Uterus (tissue), 4 donors: ENCODE results near the gene NGF. TPM values are rescaled to one million over a fixed set of nuclear protein-coding genes. Genes with fewer than 3 reads are reported as not detected.

Experiments used
- DNase-seq, 2 donors: peaks; one replicate each; pipeline ENCODE4 v3.0.0-alpha.2; 2019 to 2020
- H3K27ac ChIP-seq, 2 donors: fragments of 200-600 bp; sonication (generic); 1 replicate in 1 of 2; 2 replicates in 1 of 2; pipeline ENCODE4 v1.5.1; 2016 to 2018
- H3K27me3 ChIP-seq, 2 donors: fragments of 200-600 bp; sonication (generic); one replicate each; pipeline ENCODE4 v1.5.1; 2018 to 2019; ENCODE audit warnings: control low read depth in 1 of 2
- H3K36me3 ChIP-seq, 2 donors: fragments of 200-600 bp; sonication (generic); one replicate each; pipeline ENCODE4 v1.5.1; 2019; ENCODE audit warnings: control low read depth in 1 of 2
- H3K4me1 ChIP-seq, 2 donors: fragments of 200-600 bp; sonication (generic); one replicate each; pipeline ENCODE4 v1.5.1; 2018 to 2019; ENCODE audit warnings: control low read depth in 1 of 2
- H3K4me3 ChIP-seq, 2 donors: fragments of 200-600 bp; sonication (generic); 1 replicate in 1 of 2; 2 replicates in 1 of 2; pipeline ENCODE4 v1.5.1; 2018 to 2019; ENCODE audit warnings: mild to moderate bottlenecking in 1 of 2
- H3K9me3 ChIP-seq, 2 donors: fragments of 200-600 bp; sonication (generic); one replicate each; pipeline ENCODE4 v1.5.1; 2019; ENCODE audit warnings: control low read depth in 1 of 2
- CTCF ChIP-seq, 4 experiments: fragments of 200-600 bp in 2 of 4; fragments of 450-650 bp in 2 of 4; sonication (generic) in 2 of 4; IDR thresholded peaks; one replicate each; pipeline ENCODE4 v1.5.1; 2016 to 2019; ENCODE audit warnings: antibody characterized with exemption in 4 of 4, mild to moderate bottlenecking in 2 of 4, moderate library complexity in 1 of 4
- POLR2A ChIP-seq, 2 donors: fragments of 450-650 bp; IDR thresholded peaks; one replicate each; pipeline ENCODE4 v1.6.1; 2016; ENCODE audit warnings: antibody characterized with exemption in 2 of 2, mild to moderate bottlenecking in 1 of 2, moderate library complexity in 1 of 2
- intact Hi-C: fragments of 100-400 bp; cut with DNase I; formaldehyde crosslinking; loops from one replicate; pipeline ENCODE4 v1.15.1; 2023; ENCODE audit warnings: low total_unique reads
- total RNA-seq, 4 donors: library from RNA; depleted of rRNA in 3 of 4; stranded (reverse); fragments of >200 nt in 3 of 4; gene quantifications; one replicate each; pipeline versions ENCODE4 v1.1.0 to v1.2.4, GENCODE V29; 2014 to 2023
- donor health status: DM: yes; HTN: yes; CAD: no.

The NGF gene
- total RNA-seq, 4 donors from 2014 or later = 1.3 to 21.4 (median 13.5) TPM

GRCh38 chr1:115289940-115290339 lies 48.1 kb downstream of the NGF start:
- H3K36me3 ChIP-seq = no peaks in the 10 kb centered on the region
- H3K27me3 ChIP-seq = no peaks in the 10 kb centered on the region
- no peak for TF ChIP-seq CTCF (IDR thresholded peaks at IDR 0.05)
- TF ChIP-seq POLR2A (IDR thresholded peaks at IDR 0.05) = no peak
- DNase-seq = peak in 1 of 2 donors; percentile 34
- H3K4me1 ChIP-seq = no peaks in the 10 kb centered on the region
- H3K9me3 ChIP-seq = no peaks in the 10 kb centered on the region
- intact Hi-C loops = loop anchor here (10.0 kb wide), 1 partner anchor 45 kb away; the partner anchor contains the start of gene NGF
- no peak overlapping the region for H3K4me3 ChIP-seq
- H3K27ac ChIP-seq = peak overlapping the region; percentile 28 to 47

- no peaks in the 10 kb centered on the region for H3K9me3 ChIP-seq
- H3K4me3 ChIP-seq = no peak overlapping the region
- peaks cover 0 to 11% of the 10 kb centered on the region in 2 donors for H3K4me1 ChIP-seq
- no peak for DNase-seq
- H3K27me3 ChIP-seq = no peaks in the 10 kb centered on the region
- intact Hi-C loops = loop anchor here (10.0 kb wide), 1 partner anchor 46 kb away; the partner anchor contains the start of gene NGF
- no peaks in the 10 kb centered on the region for H3K36me3 ChIP-seq
- no peak for TF ChIP-seq CTCF (IDR thresholded peaks at IDR 0.05)
- TF ChIP-seq POLR2A (IDR thresholded peaks at IDR 0.05) = no peak
- no peak overlapping the region for H3K27ac ChIP-seq
Observed at GRCh38 chr1:115288591-115289198, 49.4 kb downstream of the NGF start.

GRCh38 chr1:115286431-115287205 lies 51.4 kb downstream of the NGF start:
- no peak overlapping the region for H3K4me3 ChIP-seq
- no peaks in the 10 kb centered on the region for H3K36me3 ChIP-seq
- intact Hi-C loops = loop anchor here (10.0 kb wide), 1 partner anchor 48 kb away; the partner anchor contains the start of gene NGF
- peaks cover 0 to 17% of the 10 kb centered on the region in 2 donors for H3K4me1 ChIP-seq
- H3K9me3 ChIP-seq = no peaks in the 10 kb centered on the region
- H3K27me3 ChIP-seq = no peaks in the 10 kb centered on the region
- no peak overlapping the region for H3K27ac ChIP-seq
- TF ChIP-seq POLR2A (IDR thresholded peaks at IDR 0.05) (no peak), CTCF (IDR thresholded peaks at IDR 0.05) (no peak)
- DNase-seq = no peak

GRCh38 chr1:115284209-115284608 lies 53.8 kb downstream of the NGF start:
- Histone ChIP-seq H3K9me3 (no peaks in the 10 kb centered on the region), H3K27me3 (no peaks in the 10 kb centered on the region), H3K36me3 (no peaks in the 10 kb centered on the region), H3K4me1 (peaks cover 0 to 23% of the 10 kb centered on the region in 2 donors), H3K27ac (peak overlapping the region; percentile 93 to 94), H3K4me3 (no peak overlapping the region)
- TF ChIP-seq CTCF (IDR thresholded peaks at IDR 0.05) (no peak), POLR2A (IDR thresholded peaks at IDR 0.05) (no peak)
- DNase-seq = peak in 1 of 2 donors; percentile 45
- intact Hi-C loops = loop anchor here (10.0 kb wide), 1 partner anchor 51 kb away; the partner anchor contains the start of gene NGF

GRCh38 chr1:115283681-115284146 lies 54.3 kb downstream of the NGF start:
- TF ChIP-seq CTCF (IDR thresholded peaks at IDR 0.05) = no peak
- no peak for TF ChIP-seq POLR2A (IDR thresholded peaks at IDR 0.05)
- Histone ChIP-seq H3K4me1 (peaks cover 0 to 23% of the 10 kb centered on the region in 2 donors), H3K4me3 (no peak overlapping the region), H3K27me3 (no peaks in the 10 kb centered on the region), H3K27ac (peak overlapping the region; percentile 93 to 94), H3K36me3 (no peaks in the 10 kb centered on the region), H3K9me3 (no peaks in the 10 kb centered on the region)
- DNase-seq = peak in 1 of 2 donors; percentile 33
- intact Hi-C loops = loop anchor here (10.0 kb wide), 1 partner anchor 51 kb away; the partner anchor contains the start of gene NGF
